ENCODE data around the gene ITGB4. TPM values are rescaled to one million over a fixed set of nuclear protein-coding genes. Genes with fewer than 3 reads are reported as not detected.

ITGB4 gene
- total RNA-seq, 1 experiment from 2014 or later = 5.3 TPM

GRCh38 chr17:75763269-75763607 lies 42.0 kb downstream of the ITGB4 start:
- no peaks in the 10 kb centered on the region for H3K79me1 ChIP-seq (ENCODE audit: insufficient read depth, low read depth, low read length, poor library complexity, severe bottlenecking)
- no peak overlapping the region for H2BK12ac ChIP-seq (ENCODE audit: insufficient read length, low read depth, low read length)
- H3K56ac ChIP-seq (ENCODE audit: insufficient read length, low read depth, low read length) = no peak overlapping the region
- H3K9ac ChIP-seq (ENCODE audit: extremely low read depth, insufficient read length, low read length) = no peak overlapping the region
- Mint-ChIP-seq H3K4me3 (no peak overlapping the region; a peak in 1 of 5 replicates), H3K36me3 (ENCODE audit: insufficient read depth in 1 of 3, low read depth in 3 of 3) (peaks cover 0 to 6% (median 2%) of the 10 kb centered on the region in 3 experiments; a peak in 4 of 7 replicates), H3K9me3 (no peaks in the 10 kb centered on the region), H3K27me3 (ENCODE audit: low read depth) (peaks cover 2% of the 10 kb centered on the region; the same call in 1 of the 2 replicates), H3K27ac (no peak overlapping the region), H3K4me1 (peaks cover 11 to 18% of the 10 kb centered on the region in 2 experiments)
- H3T11ph ChIP-seq (ENCODE audit: low read length) = no peak overlapping the region
- no peak for DNase-seq
- no peak overlapping the region for H4K8ac ChIP-seq (replicated peaks; ENCODE audit: insufficient read length, low read depth, low read length)
- no peak overlapping the region for H2BK15ac ChIP-seq (ENCODE audit: low read depth, low read length)
- TF ChIP-seq CTCF (conservative IDR thresholded peaks at IDR 0.05) = no peak
- H3K23me2 ChIP-seq (ENCODE audit: insufficient read length, low read depth, low read length, poor library complexity, severe bottlenecking) = peaks cover 11% of the 10 kb centered on the region
- no peak overlapping the region for H3K18ac ChIP-seq (ENCODE audit: insufficient read length, low read depth, low read length)
- H2AFZ ChIP-seq (ENCODE audit: low read length) = no peak overlapping the region
- H2BK20ac ChIP-seq (ENCODE audit: low read depth, low read length, poor library complexity, severe bottlenecking) = no peak overlapping the region
- H3K23ac ChIP-seq (ENCODE audit: insufficient read length, low read depth, low read length) = no peak overlapping the region
- H3K79me2 ChIP-seq (ENCODE audit: insufficient read depth, low read length) = no peaks in the 10 kb centered on the region
- no peaks in the 10 kb centered on the region for H3K4me1 ChIP-seq (ENCODE audit: insufficient read depth, low read length)
- H3K4me2 ChIP-seq (ENCODE audit: insufficient read depth, insufficient read length, low read length) = no peak overlapping the region
- H2BK5ac ChIP-seq (ENCODE audit: insufficient read length, low read length) = no peak overlapping the region
- H3K4ac ChIP-seq (ENCODE audit: low read depth, low read length) = no peak overlapping the region
- H4K20me1 ChIP-seq (ENCODE audit: control insufficient read depth, insufficient read depth, insufficient read length) = no peaks in the 10 kb centered on the region
- no peak overlapping the region for H4K91ac ChIP-seq (ENCODE audit: insufficient read length, low read depth, low read length)
- no peak overlapping the region for H4K5ac ChIP-seq (ENCODE audit: insufficient read length, low read depth, low read length)
- no peaks in the 10 kb centered on the region for H3K27me3 ChIP-seq (ENCODE audit: insufficient read depth, low read length)
- no peak overlapping the region for H2BK120ac ChIP-seq (ENCODE audit: low read depth, low read length, poor library complexity, severe bottlenecking)
- no peaks in the 10 kb centered on the region for H3K9me3 ChIP-seq (ENCODE audit: control insufficient read depth, low read depth, low read length)
- no CpG with 5 or more reads among the region's 3 CpGs for WGBS (ENCODE audit: extremely low coverage, insufficient read length, low lambda C conversion rate)
- H3K14ac ChIP-seq (ENCODE audit: insufficient read depth, low read length) = no peak overlapping the region
- H2AK5ac ChIP-seq (ENCODE audit: insufficient read length, low read length) = no peak overlapping the region
- H3K27ac ChIP-seq (ENCODE audit: insufficient read length, low read depth, low read length) = no peak overlapping the region
